Liver (tissue), 9 donors: ENCODE measurements around the gene CDCA8. TPM values are rescaled to one million over a fixed set of nuclear protein-coding genes. Genes with fewer than 3 reads are reported as not detected.

Experiments used
- DNase-seq: peaks from one replicate; pipeline ENCODE4 v3.0.0-alpha.2; 2017; ENCODE audit warnings: low spot score
- H3K27ac ChIP-seq, 2 donors: one replicate each; pipeline ENCODE4 v1.7.0; 2013; ENCODE audit warnings: inconsistent platforms in 2 of 2, low read length in 2 of 2, control low read depth in 1 of 2, low read depth in 1 of 2, mild to moderate bottlenecking in 1 of 2
- H3K27me3 ChIP-seq, 4 donors: one replicate each; pipeline versions ENCODE4 v1.6.1 to v1.7.0; 2013; ENCODE audit warnings: low read length in 3 of 4, inconsistent platforms in 1 of 4, mild to moderate bottlenecking in 1 of 4, moderate library complexity in 1 of 4; ENCODE audit not compliant: control insufficient read depth in 4 of 4, insufficient read depth in 4 of 4
- H3K36me3 ChIP-seq, 4 donors: one replicate each; pipeline versions ENCODE4 v1.6.1 to v1.7.0; 2013; ENCODE audit warnings: low read length in 3 of 4, mild to moderate bottlenecking in 3 of 4, low read depth in 1 of 4, moderate library complexity in 1 of 4; ENCODE audit not compliant: control insufficient read depth in 4 of 4, insufficient read depth in 3 of 4
- H3K4me1 ChIP-seq, 4 donors: one replicate each; pipeline versions ENCODE4 v1.6.1 to v1.7.0; 2013; ENCODE audit warnings: low read length in 3 of 4, mild to moderate bottlenecking in 3 of 4, moderate library complexity in 1 of 4; ENCODE audit not compliant: control insufficient read depth in 4 of 4, insufficient read depth in 4 of 4
- H3K4me3 ChIP-seq, 3 donors: one replicate each; pipeline versions ENCODE4 v1.6.1 to v1.7.0; 2013; ENCODE audit warnings: low read length in 3 of 3, control low read depth in 1 of 3, low read depth in 1 of 3, mild to moderate bottlenecking in 1 of 3
- H3K9ac ChIP-seq, 2 donors: one replicate each; pipeline ENCODE4 v1.7.0; 2013; ENCODE audit warnings: low read length in 2 of 2, mild to moderate bottlenecking in 2 of 2, moderate library complexity in 2 of 2, control low read depth in 1 of 2, low read depth in 1 of 2
- H3K9me3 ChIP-seq, 4 donors: one replicate each; pipeline versions ENCODE4 v1.6.1 to v1.7.0; 2013; ENCODE audit warnings: low read length in 3 of 4; ENCODE audit not compliant: control insufficient read depth in 4 of 4
- ATF3 ChIP-seq: IDR thresholded peaks from 2 replicates; pipeline ENCODE4 v1.6.1; 2016; ENCODE audit warnings: antibody characterized with exemption
- EGR1 ChIP-seq, 2 donors: IDR thresholded peaks; 2 replicates each; pipeline ENCODE4 v1.6.1; 2016 to 2018; ENCODE audit warnings: antibody characterized with exemption in 2 of 2, low read depth in 2 of 2
- FOXA1 ChIP-seq: IDR thresholded peaks from 2 replicates; pipeline ENCODE4 v1.6.1; 2016; ENCODE audit warnings: antibody characterized with exemption
- FOXA2 ChIP-seq: IDR thresholded peaks from 2 replicates; pipeline ENCODE4 v1.6.1; 2016; ENCODE audit warnings: antibody characterized with exemption
- HNF4G ChIP-seq: IDR thresholded peaks from 2 replicates; pipeline ENCODE4 v1.6.1; 2016; ENCODE audit warnings: antibody characterized with exemption
- JUND ChIP-seq, 2 donors: IDR thresholded peaks; 2 replicates each; pipeline ENCODE4 v1.6.1; 2016; ENCODE audit warnings: antibody characterized with exemption in 2 of 2
- MAX ChIP-seq: IDR thresholded peaks from 2 replicates; pipeline ENCODE4 v1.6.1; 2016; ENCODE audit warnings: antibody characterized with exemption
- NR2F2 ChIP-seq: IDR thresholded peaks from 2 replicates; pipeline ENCODE4 v1.6.1; 2016; ENCODE audit warnings: antibody characterized with exemption
- RAD21 ChIP-seq, 2 donors: IDR thresholded peaks; 2 replicates each; pipeline ENCODE4 v1.6.1; 2016; ENCODE audit warnings: antibody characterized with exemption in 2 of 2, mild to moderate bottlenecking in 2 of 2
- RXRA ChIP-seq, 2 donors: IDR thresholded peaks; 2 replicates each; pipeline ENCODE4 v1.6.1; 2017 to 2018; ENCODE audit warnings: antibody characterized with exemption in 2 of 2, mild to moderate bottlenecking in 1 of 2
- SP1 ChIP-seq: IDR thresholded peaks from 2 replicates; pipeline ENCODE4 v1.6.1; 2018; ENCODE audit warnings: antibody characterized with exemption, mild to moderate bottlenecking
- TAF1 ChIP-seq: conservative IDR thresholded peaks from 2 replicates; pipeline ENCODE4 v1.6.1; 2016; ENCODE audit warnings: antibody characterized with exemption, mild to moderate bottlenecking
- YY1 ChIP-seq: IDR thresholded peaks from 2 replicates; pipeline ENCODE4 v1.6.1; 2016; ENCODE audit warnings: antibody characterized with exemption, mild to moderate bottlenecking
- WGBS: extraction: QIAGEN DNeasy Blood & Tissue Kit; methylation state at CpG from one replicate; pipeline ENCODE4 v1.1.7; 2013; 5-methylcytosine and 5-hydroxymethylcytosine counted together
- polyA plus RNA-seq, 2 donors: library from polyadenylated mRNA; stranded (reverse) in 1 of 2; unstranded in 1 of 2; fragments of 200-250 nt in 1 of 2; fragments of >200 nt in 1 of 2; fragmentation: Nextera tagmentation in 1 of 2; extraction: Ambion mirVana in 1 of 2; gene quantifications; one replicate each; pipeline versions ENCODE4 v1.2.1 to v1.2.3, GENCODE V29; 2013 to 2015
- total RNA-seq, 2 donors: library from RNA; depleted of rRNA; stranded (reverse); fragments of >200 nt; gene quantifications; one replicate each; pipeline ENCODE4 v1.2.3, GENCODE V29; 2014
- TF ChIP-seq, protein P1 (sequence below): IDR thresholded peaks from 2 replicates; pipeline ENCODE4 v1.6.1; 2016; ENCODE audit warnings: antibody characterized with exemption
- TF ChIP-seq, protein P2 (sequence below): IDR thresholded peaks from 2 replicates; pipeline ENCODE4 v1.6.1; 2016; ENCODE audit warnings: antibody characterized with exemption, mild to moderate bottlenecking
- donor health status: healthy.
- donor health status: healthy.
- donor health status: healthy.
- donor health status: healthy.
- donor health status: healthy.

Gene CDCA8
- total and polyA plus RNA-seq, 4 donors: 0.25 to 16.5 (median 1.4) TPM

- H3K4me3 ChIP-seq: peak overlapping the region; percentile 59 to 93 (median 67)
- no peaks in the 10 kb centered on the region for H3K9me3 ChIP-seq
- H3K9ac ChIP-seq: peak overlapping the region; percentile 35 to 67
- TF ChIP-seq, protein P1, sequence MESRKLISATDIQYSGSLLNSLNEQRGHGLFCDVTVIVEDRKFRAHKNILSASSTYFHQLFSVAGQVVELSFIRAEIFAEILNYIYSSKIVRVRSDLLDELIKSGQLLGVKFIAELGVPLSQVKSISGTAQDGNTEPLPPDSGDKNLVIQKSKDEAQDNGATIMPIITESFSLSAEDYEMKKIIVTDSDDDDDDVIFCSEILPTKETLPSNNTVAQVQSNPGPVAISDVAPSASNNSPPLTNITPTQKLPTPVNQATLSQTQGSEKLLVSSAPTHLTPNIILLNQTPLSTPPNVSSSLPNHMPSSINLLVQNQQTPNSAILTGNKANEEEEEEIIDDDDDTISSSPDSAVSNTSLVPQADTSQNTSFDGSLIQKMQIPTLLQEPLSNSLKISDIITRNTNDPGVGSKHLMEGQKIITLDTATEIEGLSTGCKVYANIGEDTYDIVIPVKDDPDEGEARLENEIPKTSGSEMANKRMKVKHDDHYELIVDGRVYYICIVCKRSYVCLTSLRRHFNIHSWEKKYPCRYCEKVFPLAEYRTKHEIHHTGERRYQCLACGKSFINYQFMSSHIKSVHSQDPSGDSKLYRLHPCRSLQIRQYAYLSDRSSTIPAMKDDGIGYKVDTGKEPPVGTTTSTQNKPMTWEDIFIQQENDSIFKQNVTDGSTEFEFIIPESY: no peak
- no peak for TF ChIP-seq MAX
- no peak for TF ChIP-seq JUND (IDR thresholded peaks at IDR 0.05)
- no peak for TF ChIP-seq FOXA1
- TF ChIP-seq, protein P2, sequence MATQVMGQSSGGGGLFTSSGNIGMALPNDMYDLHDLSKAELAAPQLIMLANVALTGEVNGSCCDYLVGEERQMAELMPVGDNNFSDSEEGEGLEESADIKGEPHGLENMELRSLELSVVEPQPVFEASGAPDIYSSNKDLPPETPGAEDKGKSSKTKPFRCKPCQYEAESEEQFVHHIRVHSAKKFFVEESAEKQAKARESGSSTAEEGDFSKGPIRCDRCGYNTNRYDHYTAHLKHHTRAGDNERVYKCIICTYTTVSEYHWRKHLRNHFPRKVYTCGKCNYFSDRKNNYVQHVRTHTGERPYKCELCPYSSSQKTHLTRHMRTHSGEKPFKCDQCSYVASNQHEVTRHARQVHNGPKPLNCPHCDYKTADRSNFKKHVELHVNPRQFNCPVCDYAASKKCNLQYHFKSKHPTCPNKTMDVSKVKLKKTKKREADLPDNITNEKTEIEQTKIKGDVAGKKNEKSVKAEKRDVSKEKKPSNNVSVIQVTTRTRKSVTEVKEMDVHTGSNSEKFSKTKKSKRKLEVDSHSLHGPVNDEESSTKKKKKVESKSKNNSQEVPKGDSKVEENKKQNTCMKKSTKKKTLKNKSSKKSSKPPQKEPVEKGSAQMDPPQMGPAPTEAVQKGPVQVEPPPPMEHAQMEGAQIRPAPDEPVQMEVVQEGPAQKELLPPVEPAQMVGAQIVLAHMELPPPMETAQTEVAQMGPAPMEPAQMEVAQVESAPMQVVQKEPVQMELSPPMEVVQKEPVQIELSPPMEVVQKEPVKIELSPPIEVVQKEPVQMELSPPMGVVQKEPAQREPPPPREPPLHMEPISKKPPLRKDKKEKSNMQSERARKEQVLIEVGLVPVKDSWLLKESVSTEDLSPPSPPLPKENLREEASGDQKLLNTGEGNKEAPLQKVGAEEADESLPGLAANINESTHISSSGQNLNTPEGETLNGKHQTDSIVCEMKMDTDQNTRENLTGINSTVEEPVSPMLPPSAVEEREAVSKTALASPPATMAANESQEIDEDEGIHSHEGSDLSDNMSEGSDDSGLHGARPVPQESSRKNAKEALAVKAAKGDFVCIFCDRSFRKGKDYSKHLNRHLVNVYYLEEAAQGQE: no peak
- no peak for TF ChIP-seq EGR1 (IDR thresholded peaks at IDR 0.05; ENCODE audit: low read depth in 2 of 2)
- no peak for TF ChIP-seq HNF4G
- no peak for TF ChIP-seq RAD21 (IDR thresholded peaks at IDR 0.05)
- no peak for TF ChIP-seq NR2F2
- no peak for TF ChIP-seq RXRA (IDR thresholded peaks at IDR 0.05)
- no peak for TF ChIP-seq SP1
- no peak for TF ChIP-seq TAF1
- peaks cover 12 to 34% (median 27%) of the 10 kb centered on the region in 4 donors for H3K4me1 ChIP-seq
- peaks cover 0 to 7% (median under 1%) of the 10 kb centered on the region in 4 donors for H3K36me3 ChIP-seq
- 2% methylated on average over 45 of the region's 45 CpGs for WGBS
- H3K27ac ChIP-seq: peak overlapping the region; percentile 72 to 75
- peak; percentile 59 for DNase-seq
- H3K27me3 ChIP-seq: no peaks in the 10 kb centered on the region
Observed at GRCh38 chr1:37691497-37692077, 729 bp upstream of the CDCA8 start.

- Histone ChIP-seq H3K9ac (no peak overlapping the region), H3K27me3 (no peaks in the 10 kb centered on the region), H3K36me3 (peaks cover 0 to 2% (median under 1%) of the 10 kb centered on the region in 4 donors), H3K9me3 (no peaks in the 10 kb centered on the region), H3K4me1 (peaks cover 12 to 34% (median 27%) of the 10 kb centered on the region in 4 donors), H3K27ac (no peak overlapping the region), H3K4me3 (peak overlapping the region; percentile 56 to 89 (median 70))
- TF ChIP-seq FOXA2 (no peak), RAD21 (IDR thresholded peaks at IDR 0.05) (no peak), NR2F2 (no peak), EGR1 (IDR thresholded peaks at IDR 0.05; ENCODE audit: low read depth in 2 of 2) (no peak), YY1 (no peak), MAX (no peak), HNF4G (no peak), TAF1 (no peak), ATF3 (no peak)
- TF ChIP-seq, protein P2: no peak
- DNase-seq: no peak
- WGBS: 2% methylated on average over 16 of the region's 16 CpGs
Observed at GRCh38 chr1:37692834-37693175, 489 bp downstream of the CDCA8 start.
